ENCODE measurements around the gene NGFR.

Gene NGFR

GRCh38 chr17:49553676-49554335 is 58.7 kb downstream of the NGFR start:
- TF ChIP-seq CTCF (IDR thresholded peaks at IDR 0.05; ENCODE audit: low read depth, low read length), result no peak

GRCh38 chr17:49554694-49555494 is 59.8 kb downstream of the NGFR start:
- DNase-seq (ENCODE audit: low read depth, low spot score), result no peak
- H3K4me3 ChIP-seq (ENCODE audit: low read depth, low read length), result no peak overlapping the region
- in situ Hi-C loops (cut with HindIII; ENCODE audit: low sequenced_read_pairs), result no loop called here
- TF ChIP-seq CTCF (IDR thresholded peaks at IDR 0.05; ENCODE audit: low read depth, low read length), result no peak

More at GRCh38 chr17:49553676-49554335, 58.7 kb downstream of the NGFR start:
- DNase-seq (ENCODE audit: low read depth, low spot score), result no peak
- H3K4me3 ChIP-seq (ENCODE audit: low read depth, low read length), result no peak overlapping the region
- in situ Hi-C loops (cut with HindIII; ENCODE audit: low sequenced_read_pairs), result no loop called here

GRCh38 chr17:49555495-49556222 is 60.6 kb downstream of the NGFR start:
- in situ Hi-C loops (cut with HindIII; ENCODE audit: low sequenced_read_pairs), result no loop called here
- H3K4me3 ChIP-seq (ENCODE audit: low read depth, low read length), result no peak overlapping the region
- no peak for TF ChIP-seq CTCF (IDR thresholded peaks at IDR 0.05; ENCODE audit: low read depth, low read length)
- DNase-seq (ENCODE audit: low read depth, low spot score), result no peak

GRCh38 chr17:49556223-49556943 is 61.3 kb downstream of the NGFR start:
- peak; percentile 64 for DNase-seq (ENCODE audit: low read depth, low spot score)
- TF ChIP-seq CTCF (IDR thresholded peaks at IDR 0.05; ENCODE audit: low read depth, low read length), result peak; percentile 99
- in situ Hi-C loops (cut with HindIII; ENCODE audit: low sequenced_read_pairs), result no loop called here
- H3K4me3 ChIP-seq (ENCODE audit: low read depth, low read length), result no peak overlapping the region

GRCh38 chr17:49557312-49558024 is 62.4 kb downstream of the NGFR start:
- peak; percentile 78 for TF ChIP-seq CTCF (IDR thresholded peaks at IDR 0.05; ENCODE audit: low read depth, low read length)
- no peak overlapping the region for H3K4me3 ChIP-seq (ENCODE audit: low read depth, low read length)
- DNase-seq (ENCODE audit: low read depth, low spot score), result peak; percentile 40

More at GRCh38 chr17:49557312-49558024, 62.4 kb downstream of the NGFR start:
- in situ Hi-C loops (cut with HindIII; ENCODE audit: low sequenced_read_pairs), result no loop called here
